SK-N-SH (cell line): Measurements from ENCODE around the gene BTBD2. TPM values are rescaled to one million over a fixed set of nuclear protein-coding genes. Genes with fewer than 3 reads are reported as not detected.

Source experiments
- CTCF ChIA-PET: fragments of 300-600, 350-600 bp; formaldehyde crosslinking; extraction: SDS; loops from one replicate; lab custom pipeline; 2021; lab: Yijun Ruan, JAX
- POLR2A ChIA-PET: fragments of 350-600 bp; sonication (Branson Sonifier 250); formaldehyde crosslinking; extraction: SDS; loops from one replicate; lab custom pipeline; 2020; ENCODE audit warnings: antibody characterized with exemption, inconsistent platforms; lab: Yijun Ruan, JAX
- DNase-seq: peaks from one replicate; pipeline ENCODE4 v3.0.0; 2012
- H2AFZ ChIP-seq: fragments of 200-600 bp; sonication (generic); 2 replicates; pipeline ENCODE4 v1.8.1; 2016; ENCODE audit warnings: antibody characterized with exemption, mild to moderate bottlenecking, low read depth
- H3F3A ChIP-seq: fragments of 200-600 bp; sonication (generic); replicated peaks from 2 replicates; pipeline ENCODE3; 2016; ENCODE audit warnings: antibody characterized with exemption, mild to moderate bottlenecking; ENCODE audit not compliant: insufficient read depth
- H3K27ac ChIP-seq, 2 experiments: fragments of 200-500 bp in 1 of 2; fragments of 200-600 bp in 1 of 2; sonication (Bioruptor generic) in 1 of 2; sonication (generic), shearing (Covaris generic) in 1 of 2; 2 replicates each; pipeline versions ENCODE4 v1.5.1 to v1.6.1; 2014 to 2016; ENCODE audit warnings: low read depth in 2 of 2, inconsistent platforms in 1 of 2, low read length in 1 of 2, mild to moderate bottlenecking in 1 of 2, mixed read lengths in 1 of 2
- H3K27me3 ChIP-seq: fragments of 200-600 bp; sonication (generic), shearing (Covaris generic); 2 replicates; pipeline ENCODE4 v1.6.1; 2016; ENCODE audit warnings: mixed run types; ENCODE audit not compliant: insufficient read depth
- H3K36me3 ChIP-seq, 2 experiments: fragments of 200-500 bp in 1 of 2; fragments of 200-600 bp in 1 of 2; sonication (Bioruptor generic) in 1 of 2; sonication (generic) in 1 of 2; replicated peaks in 1 of 2; 2 replicates each; pipeline versions ENCODE3 to v1.5.1; 2014 to 2016; ENCODE audit warnings: low read length in 1 of 2, mild to moderate bottlenecking in 1 of 2; ENCODE audit not compliant: insufficient read depth in 2 of 2, control insufficient read depth in 1 of 2
- H3K4me1 ChIP-seq, 2 experiments: fragments of 200-500 bp in 1 of 2; fragments of 200-600 bp in 1 of 2; sonication (Bioruptor generic) in 1 of 2; sonication (generic), shearing (Covaris generic) in 1 of 2; 2 replicates each; pipeline versions ENCODE4 v1.5.1 to v1.6.1; 2014 to 2016; ENCODE audit warnings: low read depth in 1 of 2, low read length in 1 of 2, mixed run types in 1 of 2; ENCODE audit not compliant: insufficient read depth in 2 of 2, control insufficient read depth in 1 of 2
- H3K4me2 ChIP-seq: fragments of 200-600 bp; sonication (generic), shearing (Covaris generic); 2 replicates; pipeline ENCODE4 v1.6.1; 2017; ENCODE audit warnings: mixed run types
- H3K4me3 ChIP-seq, 2 experiments: fragments of 200-500 bp in 1 of 2; fragments of 200-600 bp in 1 of 2; sonication (Bioruptor generic) in 1 of 2; sonication (generic), shearing (Covaris generic) in 1 of 2; 2 replicates each; pipeline versions ENCODE4 v1.5.1 to v1.8.1; 2014 to 2016; ENCODE audit warnings: low read depth in 2 of 2, inconsistent platforms in 1 of 2, low read length in 1 of 2, mild to moderate bottlenecking in 1 of 2, mixed read lengths in 1 of 2, moderate library complexity in 1 of 2
- H3K79me2 ChIP-seq: fragments of 200-600 bp; sonication (generic); 2 replicates; pipeline ENCODE4 v1.8.1; 2017; ENCODE audit warnings: mild to moderate bottlenecking; ENCODE audit not compliant: insufficient read depth
- H3K9ac ChIP-seq: fragments of 200-600 bp; sonication (generic); 2 replicates; pipeline ENCODE4 v1.6.1; 2017; ENCODE audit warnings: mixed run types
- H3K9me2 ChIP-seq: fragments of 200-600 bp; sonication (generic); 2 replicates; pipeline ENCODE4 v1.6.1; 2017; ENCODE audit warnings: mixed run types
- H3K9me3 ChIP-seq: fragments of 200-600 bp; sonication (generic); 2 replicates; pipeline ENCODE4 v1.6.1; 2017; ENCODE audit warnings: mixed run types, mild to moderate bottlenecking, moderate library complexity
- H4K20me1 ChIP-seq: fragments of 200-600 bp; sonication (generic); 2 replicates; pipeline ENCODE4 v1.6.1; 2017; ENCODE audit warnings: mild to moderate bottlenecking, mixed run types; ENCODE audit not compliant: insufficient read depth
- ELF1 ChIP-seq: IDR thresholded peaks from 2 replicates; pipeline ENCODE4 v1.4.0; 2012
- FOSL2 ChIP-seq: IDR thresholded peaks from 2 replicates; pipeline ENCODE4 v1.4.0; 2012; ENCODE audit warnings: low read depth, mild to moderate bottlenecking, moderate library complexity, borderline replicate concordance
- FOXJ3 ChIP-seq: sonication (generic); formaldehyde crosslinking; IDR thresholded peaks from 2 replicates; pipeline ENCODE4 v1.5.1; 2020; ENCODE audit warnings: mild to moderate bottlenecking, missing genetic modification reagents
- GABPA ChIP-seq: IDR thresholded peaks from 2 replicates; pipeline ENCODE4 v1.4.0; 2012; ENCODE audit warnings: low read depth, mild to moderate bottlenecking
- MAX ChIP-seq: IDR thresholded peaks from 2 replicates; pipeline ENCODE4 v1.4.0; 2012; ENCODE audit warnings: low read depth
- NFIC ChIP-seq: IDR thresholded peaks from 2 replicates; pipeline ENCODE4 v1.4.0; 2012; ENCODE audit warnings: borderline replicate concordance
- PBX3 ChIP-seq: IDR thresholded peaks from 2 replicates; pipeline ENCODE4; 2012
- TEAD4 ChIP-seq: IDR thresholded peaks from 2 replicates; pipeline ENCODE4 v1.4.0; 2012; ENCODE audit warnings: mild to moderate bottlenecking, borderline replicate concordance; ENCODE audit not compliant: insufficient read depth
- USF1 ChIP-seq: IDR thresholded peaks from 2 replicates; pipeline ENCODE4 v1.4.0; 2012; ENCODE audit warnings: low read depth, borderline replicate concordance
- USF2 ChIP-seq: fragments of 150-350 bp; IDR thresholded peaks from 2 replicates; pipeline ENCODE4 v1.6.1; 2017; ENCODE audit warnings: antibody characterized with exemption, low read length, low read depth, borderline replicate concordance
- YY1 ChIP-seq: IDR thresholded peaks from 2 replicates; pipeline ENCODE4 v1.4.0; 2012; ENCODE audit warnings: low read depth, mild to moderate bottlenecking
- WGBS: methylation state at CpG from one replicate; pipeline ENCODE4 v1.1.6; 2017; ENCODE audit warnings: low lambda C conversion rate; 5-methylcytosine and 5-hydroxymethylcytosine counted together
- polyA plus RNA-seq, 3 experiments: library from polyadenylated mRNA; depleted of rRNA; stranded (reverse); fragments of >200 nt; gene quantifications; 2 replicates each; pipeline ENCODE4 v1.2.3, GENCODE V29; 2012
- TF ChIP-seq, protein P1 (sequence below): IDR thresholded peaks from 2 replicates; pipeline ENCODE4 v1.6.1; 2012; ENCODE audit warnings: mild to moderate bottlenecking, low read depth, low read length, moderate library complexity
- TF ChIP-seq, protein P2 (sequence below): fragments of 150-350 bp; IDR thresholded peaks from 2 replicates; pipeline ENCODE4 v1.6.1; 2016; ENCODE audit warnings: mild to moderate bottlenecking, low read depth, low read length
- TF ChIP-seq, protein P3 (sequence below): fragments of 200-600 bp; sonication (generic); IDR thresholded peaks from 2 replicates; pipeline ENCODE4 v1.6.1; 2017; ENCODE audit warnings: antibody characterized with exemption, mild to moderate bottlenecking, moderate library complexity
- TF ChIP-seq, protein P4 (sequence below): IDR thresholded peaks from 2 replicates; pipeline ENCODE4 v1.4.0; 2012; ENCODE audit warnings: low read depth, borderline replicate concordance

BTBD2 gene
- polyA plus RNA-seq, 1 of the 3 experiments (the other 2 are of a cell fraction), result 66.8 TPM

GRCh38 chr19:1967087-1967608 lies 48.4 kb downstream of the BTBD2 start (continued):
- TF ChIP-seq, protein P1, sequence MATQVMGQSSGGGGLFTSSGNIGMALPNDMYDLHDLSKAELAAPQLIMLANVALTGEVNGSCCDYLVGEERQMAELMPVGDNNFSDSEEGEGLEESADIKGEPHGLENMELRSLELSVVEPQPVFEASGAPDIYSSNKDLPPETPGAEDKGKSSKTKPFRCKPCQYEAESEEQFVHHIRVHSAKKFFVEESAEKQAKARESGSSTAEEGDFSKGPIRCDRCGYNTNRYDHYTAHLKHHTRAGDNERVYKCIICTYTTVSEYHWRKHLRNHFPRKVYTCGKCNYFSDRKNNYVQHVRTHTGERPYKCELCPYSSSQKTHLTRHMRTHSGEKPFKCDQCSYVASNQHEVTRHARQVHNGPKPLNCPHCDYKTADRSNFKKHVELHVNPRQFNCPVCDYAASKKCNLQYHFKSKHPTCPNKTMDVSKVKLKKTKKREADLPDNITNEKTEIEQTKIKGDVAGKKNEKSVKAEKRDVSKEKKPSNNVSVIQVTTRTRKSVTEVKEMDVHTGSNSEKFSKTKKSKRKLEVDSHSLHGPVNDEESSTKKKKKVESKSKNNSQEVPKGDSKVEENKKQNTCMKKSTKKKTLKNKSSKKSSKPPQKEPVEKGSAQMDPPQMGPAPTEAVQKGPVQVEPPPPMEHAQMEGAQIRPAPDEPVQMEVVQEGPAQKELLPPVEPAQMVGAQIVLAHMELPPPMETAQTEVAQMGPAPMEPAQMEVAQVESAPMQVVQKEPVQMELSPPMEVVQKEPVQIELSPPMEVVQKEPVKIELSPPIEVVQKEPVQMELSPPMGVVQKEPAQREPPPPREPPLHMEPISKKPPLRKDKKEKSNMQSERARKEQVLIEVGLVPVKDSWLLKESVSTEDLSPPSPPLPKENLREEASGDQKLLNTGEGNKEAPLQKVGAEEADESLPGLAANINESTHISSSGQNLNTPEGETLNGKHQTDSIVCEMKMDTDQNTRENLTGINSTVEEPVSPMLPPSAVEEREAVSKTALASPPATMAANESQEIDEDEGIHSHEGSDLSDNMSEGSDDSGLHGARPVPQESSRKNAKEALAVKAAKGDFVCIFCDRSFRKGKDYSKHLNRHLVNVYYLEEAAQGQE, result no peak
- no peak for TF ChIP-seq FOXJ3
- TF ChIP-seq, all 33 proteins: peak for 0

DNA sequence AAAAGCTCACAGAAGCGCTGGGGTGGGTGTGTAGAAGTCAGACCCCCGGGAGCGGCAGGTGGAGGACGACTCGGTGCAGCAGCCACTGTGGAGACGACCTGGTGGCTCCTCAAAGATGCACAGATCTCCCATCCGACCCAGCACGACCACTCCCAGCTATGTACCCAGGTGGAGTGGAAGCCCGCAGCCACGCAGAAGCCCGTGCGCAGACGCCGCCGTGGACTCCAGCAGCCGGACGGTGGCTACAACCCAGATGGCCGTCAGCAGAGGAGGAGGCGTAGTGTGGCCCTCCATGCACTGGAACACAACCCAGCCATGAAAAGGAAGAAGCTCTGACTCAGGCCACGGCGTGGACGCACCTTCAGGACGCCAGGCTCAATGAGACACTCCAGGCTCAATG lies 52.8 kb downstream of the BTBD2 start:
- DNase-seq, result no peak
- H3F3A ChIP-seq, result no peaks in the 10 kb centered on the region
- peaks cover 2 to 5% of the 10 kb centered on the region in 2 experiments for H3K36me3 ChIP-seq
- no peak for TF ChIP-seq PBX3
- no peak for TF ChIP-seq YY1
- TF ChIP-seq, protein P2, sequence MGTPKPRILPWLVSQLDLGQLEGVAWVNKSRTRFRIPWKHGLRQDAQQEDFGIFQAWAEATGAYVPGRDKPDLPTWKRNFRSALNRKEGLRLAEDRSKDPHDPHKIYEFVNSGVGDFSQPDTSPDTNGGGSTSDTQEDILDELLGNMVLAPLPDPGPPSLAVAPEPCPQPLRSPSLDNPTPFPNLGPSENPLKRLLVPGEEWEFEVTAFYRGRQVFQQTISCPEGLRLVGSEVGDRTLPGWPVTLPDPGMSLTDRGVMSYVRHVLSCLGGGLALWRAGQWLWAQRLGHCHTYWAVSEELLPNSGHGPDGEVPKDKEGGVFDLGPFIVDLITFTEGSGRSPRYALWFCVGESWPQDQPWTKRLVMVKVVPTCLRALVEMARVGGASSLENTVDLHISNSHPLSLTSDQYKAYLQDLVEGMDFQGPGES, result no peak
- no peak for TF ChIP-seq FOSL2
- TF ChIP-seq, protein P3, sequence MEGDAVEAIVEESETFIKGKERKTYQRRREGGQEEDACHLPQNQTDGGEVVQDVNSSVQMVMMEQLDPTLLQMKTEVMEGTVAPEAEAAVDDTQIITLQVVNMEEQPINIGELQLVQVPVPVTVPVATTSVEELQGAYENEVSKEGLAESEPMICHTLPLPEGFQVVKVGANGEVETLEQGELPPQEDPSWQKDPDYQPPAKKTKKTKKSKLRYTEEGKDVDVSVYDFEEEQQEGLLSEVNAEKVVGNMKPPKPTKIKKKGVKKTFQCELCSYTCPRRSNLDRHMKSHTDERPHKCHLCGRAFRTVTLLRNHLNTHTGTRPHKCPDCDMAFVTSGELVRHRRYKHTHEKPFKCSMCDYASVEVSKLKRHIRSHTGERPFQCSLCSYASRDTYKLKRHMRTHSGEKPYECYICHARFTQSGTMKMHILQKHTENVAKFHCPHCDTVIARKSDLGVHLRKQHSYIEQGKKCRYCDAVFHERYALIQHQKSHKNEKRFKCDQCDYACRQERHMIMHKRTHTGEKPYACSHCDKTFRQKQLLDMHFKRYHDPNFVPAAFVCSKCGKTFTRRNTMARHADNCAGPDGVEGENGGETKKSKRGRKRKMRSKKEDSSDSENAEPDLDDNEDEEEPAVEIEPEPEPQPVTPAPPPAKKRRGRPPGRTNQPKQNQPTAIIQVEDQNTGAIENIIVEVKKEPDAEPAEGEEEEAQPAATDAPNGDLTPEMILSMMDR, result no peak
- TF ChIP-seq GABPA, result no peak
- no peak for TF ChIP-seq USF2
- TF ChIP-seq TEAD4, result no peak
- no peak for TF ChIP-seq USF1
- no peak for TF ChIP-seq NFIC
- TF ChIP-seq, protein P4, sequence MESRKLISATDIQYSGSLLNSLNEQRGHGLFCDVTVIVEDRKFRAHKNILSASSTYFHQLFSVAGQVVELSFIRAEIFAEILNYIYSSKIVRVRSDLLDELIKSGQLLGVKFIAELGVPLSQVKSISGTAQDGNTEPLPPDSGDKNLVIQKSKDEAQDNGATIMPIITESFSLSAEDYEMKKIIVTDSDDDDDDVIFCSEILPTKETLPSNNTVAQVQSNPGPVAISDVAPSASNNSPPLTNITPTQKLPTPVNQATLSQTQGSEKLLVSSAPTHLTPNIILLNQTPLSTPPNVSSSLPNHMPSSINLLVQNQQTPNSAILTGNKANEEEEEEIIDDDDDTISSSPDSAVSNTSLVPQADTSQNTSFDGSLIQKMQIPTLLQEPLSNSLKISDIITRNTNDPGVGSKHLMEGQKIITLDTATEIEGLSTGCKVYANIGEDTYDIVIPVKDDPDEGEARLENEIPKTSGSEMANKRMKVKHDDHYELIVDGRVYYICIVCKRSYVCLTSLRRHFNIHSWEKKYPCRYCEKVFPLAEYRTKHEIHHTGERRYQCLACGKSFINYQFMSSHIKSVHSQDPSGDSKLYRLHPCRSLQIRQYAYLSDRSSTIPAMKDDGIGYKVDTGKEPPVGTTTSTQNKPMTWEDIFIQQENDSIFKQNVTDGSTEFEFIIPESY, result no peak
- no peak for TF ChIP-seq MAX
- no peak for TF ChIP-seq ELF1
- H3K27ac ChIP-seq, result no peak overlapping the region
- no peaks in the 10 kb centered on the region for H3K4me1 ChIP-seq
- WGBS, result 96% methylated on average over 16 of the region's 23 CpGs
- ChIA-PET CTCF (interaction anchor here (2.6 to 3.7 kb wide), 2 partner anchors 17 to 21 kb away, joined by 7 to 15 read pairs; partner anchors contain the start of gene CSNK1G2), POLR2A (interaction anchor here (0.5 to 0.6 kb wide), 2 partner anchors 14 to 225 kb away, joined by 4 to 5 read pairs; no protein-coding TSS in a partner anchor)
- H3K79me2 ChIP-seq, result peaks cover 59% of the 10 kb centered on the region; the same call in 1 of the 2 replicates
- H3K9ac ChIP-seq, result no peak overlapping the region
- H3K4me2 ChIP-seq, result no peak overlapping the region
- H2AFZ ChIP-seq, result no peak overlapping the region
- no peaks in the 10 kb centered on the region for H3K27me3 ChIP-seq
- no peaks in the 10 kb centered on the region for H3K9me3 ChIP-seq
- no peaks in the 10 kb centered on the region for H3K9me2 ChIP-seq
- H4K20me1 ChIP-seq, result peaks cover 33% of the 10 kb centered on the region
- no peak overlapping the region for H3K4me3 ChIP-seq
